ENCODE data around the gene GEMIN4.

DNA sequence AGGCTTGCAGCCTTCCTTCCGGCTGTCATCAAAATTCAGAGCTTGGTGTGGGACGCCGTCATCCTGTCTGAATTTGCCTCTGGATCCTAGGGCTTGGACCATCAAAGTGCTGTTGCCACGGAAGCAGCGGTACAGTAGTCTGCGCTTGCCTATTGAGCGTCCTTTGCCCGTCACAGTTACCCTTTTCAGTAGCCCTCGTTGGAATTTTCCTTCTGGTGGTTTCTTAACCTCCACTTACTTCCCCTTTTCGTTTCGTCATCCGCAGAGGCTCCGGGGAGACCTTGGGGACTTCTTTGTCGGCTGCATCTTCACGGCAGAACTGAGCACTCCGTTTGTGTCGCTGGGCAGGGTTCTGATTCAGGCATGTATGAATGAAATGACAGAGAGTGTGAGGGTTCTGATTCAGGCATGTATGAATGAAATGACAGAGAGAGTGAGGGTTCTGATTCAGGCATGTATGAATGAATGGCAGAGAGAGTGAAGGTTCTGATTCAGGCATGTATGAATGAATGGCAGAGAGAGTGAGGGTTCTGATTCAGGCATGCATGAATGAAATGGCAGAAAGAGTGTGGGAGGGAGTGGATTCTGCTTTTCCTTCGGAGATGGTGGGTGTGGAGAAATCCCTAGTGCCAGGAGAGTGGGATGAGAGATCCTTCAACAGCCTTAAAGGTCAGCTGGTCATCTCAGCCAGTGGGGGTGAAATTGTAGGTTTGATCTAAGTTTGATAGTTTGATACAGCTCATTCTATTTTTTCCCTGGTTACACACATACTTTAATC, 11.6 kb downstream of the GEMIN4 start:
- no peak for TF ChIP-seq CTCF (conservative IDR thresholded peaks at IDR 0.05; ENCODE audit: low read depth, low read length)
- TF ChIP-seq CEBPB (IDR thresholded peaks at IDR 0.05; ENCODE audit: low read depth, low read length): no peak
- TF ChIP-seq POLR2A (IDR thresholded peaks at IDR 0.05; ENCODE audit: low read depth, low read length): no peak
- no peak for TF ChIP-seq SMC3 (IDR thresholded peaks at IDR 0.05; ENCODE audit: low read depth, low read length)
- TF ChIP-seq RCOR1 (IDR thresholded peaks at IDR 0.05; ENCODE audit: insufficient replicate concordance, low read length): no peak
- TF ChIP-seq NFE2L2 (IDR thresholded peaks at IDR 0.05; ENCODE audit: low read depth, low read length): no peak
- TF ChIP-seq, protein P1, sequence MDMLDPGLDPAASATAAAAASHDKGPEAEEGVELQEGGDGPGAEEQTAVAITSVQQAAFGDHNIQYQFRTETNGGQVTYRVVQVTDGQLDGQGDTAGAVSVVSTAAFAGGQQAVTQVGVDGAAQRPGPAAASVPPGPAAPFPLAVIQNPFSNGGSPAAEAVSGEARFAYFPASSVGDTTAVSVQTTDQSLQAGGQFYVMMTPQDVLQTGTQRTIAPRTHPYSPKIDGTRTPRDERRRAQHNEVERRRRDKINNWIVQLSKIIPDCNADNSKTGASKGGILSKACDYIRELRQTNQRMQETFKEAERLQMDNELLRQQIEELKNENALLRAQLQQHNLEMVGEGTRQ (IDR thresholded peaks at IDR 0.05; ENCODE audit: low read depth, low read length): no peak
- TF ChIP-seq BHLHE40 (IDR thresholded peaks at IDR 0.05; ENCODE audit: low read depth, low read length): no peak
- TF ChIP-seq RAD21 (IDR thresholded peaks at IDR 0.05; ENCODE audit: low read length): no peak
- no peak for TF ChIP-seq RFX5 (IDR thresholded peaks at IDR 0.05; ENCODE audit: low read depth, low read length)
- TF ChIP-seq FOS (IDR thresholded peaks at IDR 0.05; ENCODE audit: low read depth, low read length): no peak
- no peak for TF ChIP-seq MXI1 (IDR thresholded peaks at IDR 0.05; ENCODE audit: borderline replicate concordance, low read depth, low read length)
- TF ChIP-seq, protein P2, sequence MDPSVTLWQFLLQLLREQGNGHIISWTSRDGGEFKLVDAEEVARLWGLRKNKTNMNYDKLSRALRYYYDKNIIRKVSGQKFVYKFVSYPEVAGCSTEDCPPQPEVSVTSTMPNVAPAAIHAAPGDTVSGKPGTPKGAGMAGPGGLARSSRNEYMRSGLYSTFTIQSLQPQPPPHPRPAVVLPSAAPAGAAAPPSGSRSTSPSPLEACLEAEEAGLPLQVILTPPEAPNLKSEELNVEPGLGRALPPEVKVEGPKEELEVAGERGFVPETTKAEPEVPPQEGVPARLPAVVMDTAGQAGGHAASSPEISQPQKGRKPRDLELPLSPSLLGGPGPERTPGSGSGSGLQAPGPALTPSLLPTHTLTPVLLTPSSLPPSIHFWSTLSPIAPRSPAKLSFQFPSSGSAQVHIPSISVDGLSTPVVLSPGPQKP (IDR thresholded peaks at IDR 0.05; ENCODE audit: borderline replicate concordance, low read depth, low read length): no peak

Measured in IMR-90 (cell line).